Measurements from ENCODE around the gene NBPF11.
"Not testable (repeated sequence)": the region's sequence is repeated elsewhere in the genome, so short reads cannot be mapped to it uniquely, and the experiment has no call there.

- TF ChIP-seq, protein P1, sequence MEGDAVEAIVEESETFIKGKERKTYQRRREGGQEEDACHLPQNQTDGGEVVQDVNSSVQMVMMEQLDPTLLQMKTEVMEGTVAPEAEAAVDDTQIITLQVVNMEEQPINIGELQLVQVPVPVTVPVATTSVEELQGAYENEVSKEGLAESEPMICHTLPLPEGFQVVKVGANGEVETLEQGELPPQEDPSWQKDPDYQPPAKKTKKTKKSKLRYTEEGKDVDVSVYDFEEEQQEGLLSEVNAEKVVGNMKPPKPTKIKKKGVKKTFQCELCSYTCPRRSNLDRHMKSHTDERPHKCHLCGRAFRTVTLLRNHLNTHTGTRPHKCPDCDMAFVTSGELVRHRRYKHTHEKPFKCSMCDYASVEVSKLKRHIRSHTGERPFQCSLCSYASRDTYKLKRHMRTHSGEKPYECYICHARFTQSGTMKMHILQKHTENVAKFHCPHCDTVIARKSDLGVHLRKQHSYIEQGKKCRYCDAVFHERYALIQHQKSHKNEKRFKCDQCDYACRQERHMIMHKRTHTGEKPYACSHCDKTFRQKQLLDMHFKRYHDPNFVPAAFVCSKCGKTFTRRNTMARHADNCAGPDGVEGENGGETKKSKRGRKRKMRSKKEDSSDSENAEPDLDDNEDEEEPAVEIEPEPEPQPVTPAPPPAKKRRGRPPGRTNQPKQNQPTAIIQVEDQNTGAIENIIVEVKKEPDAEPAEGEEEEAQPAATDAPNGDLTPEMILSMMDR (IDR thresholded peaks at IDR 0.05), result not testable (repeated sequence)
- not testable (repeated sequence) for TF ChIP-seq POLR2A (IDR thresholded peaks at IDR 0.05)
Observed at GRCh38 chr1:148150945-148151344, 1.1 kb downstream of the NBPF11 start.
